Hematopoietic multipotent progenitor cell treated with erythropoietin and hydrocortisone succinate and interleukin-3 and kit ligand, for 6 days (in vitro differentiated cells): ENCODE results near the gene PRPF19.

Experiments
- DNase-seq: peaks from one replicate; pipeline ENCODE4 v3.0.0-alpha.2; 2015

PRPF19 gene

GRCh38 chr11:60855726-60856633 lies 50.4 kb downstream of the PRPF19 start, which contains the start of gene PTGDR2:
TSS of gene PTGDR2 (minus strand) at chr11:60855950. CDS start at chr11:60853722, 2,228 bp downstream.
- peak; percentile 79 for DNase-seq

GRCh38 chr11:60854847-60855725 lies 51.3 kb downstream of the PRPF19 start:
- no peak for DNase-seq

DNA sequence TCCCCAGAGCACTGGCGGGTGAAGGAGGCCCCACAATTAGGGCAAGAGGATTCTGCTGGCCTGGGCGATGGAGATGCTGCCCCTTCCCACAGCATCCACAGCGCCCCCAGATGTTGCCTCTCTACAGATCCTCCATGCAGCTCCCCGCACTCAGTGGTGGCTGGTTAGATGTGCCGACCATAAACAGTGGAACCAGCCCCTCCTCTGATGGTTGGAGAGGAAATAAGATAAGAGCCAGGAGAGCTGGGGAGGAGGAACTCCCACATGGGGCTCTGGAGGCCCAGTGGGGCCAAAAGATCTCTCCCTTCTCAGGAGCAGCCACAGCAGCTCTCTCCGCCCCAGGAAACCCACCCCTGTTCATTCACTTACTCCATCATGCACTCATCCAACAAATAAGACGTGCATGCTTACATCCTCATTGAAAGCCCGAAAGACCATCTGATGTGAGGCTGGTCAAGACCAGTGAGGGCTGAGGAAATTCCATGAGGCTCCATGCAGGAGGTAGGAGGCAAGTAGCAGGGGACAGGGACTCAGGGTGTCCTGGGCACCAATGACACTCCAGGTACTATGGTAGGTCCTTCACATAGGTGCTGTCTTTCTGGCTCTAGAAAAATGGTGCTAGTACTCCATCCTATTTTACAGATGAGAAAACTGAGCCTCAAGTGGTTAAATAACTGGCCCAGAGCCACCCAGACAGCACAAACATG lies 52.1 kb downstream of the PRPF19 start:
- DNase-seq: peak; percentile 84

- no peak for DNase-seq
Measured at GRCh38 chr11:60852982-60853950, 53.1 kb downstream of the PRPF19 start.

- DNase-seq: no peak
Measured at GRCh38 chr11:60852117-60852981, 54.0 kb downstream of the PRPF19 start.

GRCh38 chr11:60851327-60852104 lies 54.9 kb downstream of the PRPF19 start:
- no peak for DNase-seq

GRCh38 chr11:60849641-60850520 lies 56.5 kb downstream of the PRPF19 start:
- no peak for DNase-seq

DNA sequence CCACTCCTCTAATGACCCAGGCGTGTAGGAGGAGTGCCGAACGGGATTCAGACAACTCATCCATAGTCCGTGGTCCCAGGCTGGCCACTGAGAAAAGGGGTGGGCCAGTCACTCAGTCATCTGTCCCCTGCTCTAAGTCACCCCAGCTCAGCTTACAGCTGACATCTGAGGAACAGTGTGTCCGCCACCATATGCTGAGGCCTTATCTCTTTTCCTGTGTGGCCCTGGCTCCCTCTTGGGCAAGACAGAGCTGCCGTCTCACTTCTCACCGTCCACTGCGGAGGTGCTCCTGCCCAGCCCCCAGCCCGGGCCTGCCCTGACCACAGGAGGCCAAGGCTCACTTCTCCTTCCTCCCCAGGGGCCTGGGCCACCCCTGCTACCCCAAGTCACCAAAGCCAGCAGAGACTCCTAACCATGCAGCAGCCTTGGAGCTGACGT lies 57.7 kb downstream of the PRPF19 start:
- peak; percentile 79 for DNase-seq

- DNase-seq: no peak
Measured at GRCh38 chr11:60847896-60848295, 58.5 kb downstream of the PRPF19 start.

GRCh38 chr11:60847281-60847680 lies 59.1 kb downstream of the PRPF19 start:
- no peak for DNase-seq

DNA sequence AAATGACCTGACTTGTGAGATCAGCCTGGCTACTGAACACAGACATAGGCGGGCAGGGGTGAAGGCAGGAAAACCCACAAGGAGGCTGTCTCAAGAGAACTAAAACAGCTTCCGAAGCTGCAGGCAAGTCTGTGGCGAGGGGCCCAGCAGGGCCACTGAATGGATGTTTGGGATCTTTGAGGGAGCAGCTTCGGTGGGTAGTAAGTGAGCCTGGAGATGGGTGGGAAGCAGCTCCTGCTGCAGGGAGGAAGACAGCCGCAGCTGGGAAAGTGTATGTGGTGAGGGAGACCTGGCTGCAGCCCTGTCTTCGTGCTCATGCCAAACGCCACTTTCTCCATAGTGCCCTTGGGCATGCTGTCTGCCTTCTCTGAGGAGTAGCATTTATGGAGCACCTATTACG lies 61.0 kb downstream of the PRPF19 start:
- DNase-seq: no peak

- no peak for DNase-seq
Measured at GRCh38 chr11:60844870-60845221, 61.5 kb downstream of the PRPF19 start.

- no peak for DNase-seq
Measured at GRCh38 chr11:60844045-60844869, 62.1 kb downstream of the PRPF19 start.

DNA sequence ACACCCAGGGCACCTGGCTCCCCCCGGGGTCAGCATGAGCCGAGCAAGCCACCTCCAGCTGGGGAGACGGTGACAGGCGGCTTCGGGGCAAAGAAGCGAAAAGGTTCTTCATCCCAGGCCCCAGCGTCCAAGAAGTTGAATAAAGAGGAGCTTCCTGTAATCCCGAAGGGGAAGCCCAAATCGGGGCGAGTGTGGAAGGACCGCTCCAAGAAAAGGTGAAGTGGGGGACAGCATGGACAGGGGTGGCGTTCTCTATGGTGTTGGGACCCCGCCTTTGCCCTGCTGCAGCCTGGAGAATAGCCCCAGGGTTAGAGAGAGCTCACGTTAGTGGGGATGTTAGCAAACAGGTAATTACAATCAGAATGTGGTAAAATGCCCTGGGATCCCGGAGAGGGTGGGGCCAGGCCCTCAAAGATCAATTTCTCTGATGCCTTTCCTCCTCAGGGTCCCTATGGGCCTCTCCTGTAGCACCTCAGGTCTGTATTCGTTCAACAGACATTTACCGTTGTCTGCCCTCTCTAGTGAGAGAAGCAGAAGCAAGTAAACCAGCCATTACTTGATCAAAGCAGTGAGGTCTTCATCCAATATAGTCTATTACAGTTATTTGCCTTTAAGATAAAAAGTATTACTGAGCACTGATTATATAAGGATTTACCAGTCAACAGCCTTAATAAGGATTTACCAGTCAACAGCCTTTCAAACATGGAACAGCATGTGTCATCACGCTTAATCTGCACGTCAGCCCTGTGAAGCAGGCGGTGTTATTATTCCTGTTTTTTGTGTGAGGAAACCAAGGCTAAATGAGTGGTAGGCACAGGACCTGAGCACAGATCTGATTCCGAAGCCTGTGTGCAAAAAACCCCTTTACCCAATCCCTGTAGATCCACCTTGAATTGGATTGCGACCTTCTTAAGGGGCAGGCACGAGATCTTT lies 63.5 kb downstream of the PRPF19 start:
- no peak for DNase-seq

- DNase-seq: peak; percentile 96
Measured at GRCh38 chr11:60841797-60842667, 64.4 kb downstream of the PRPF19 start, which contains the start of gene CCDC86. TSS of gene CCDC86 (plus strand) at chr11:60842113. CDS start at chr11:60842125, 12 bp downstream.
